Chondrocyte (in vitro differentiated cells): Measurements from ENCODE around the gene REC114. TPM values are rescaled to one million over a fixed set of nuclear protein-coding genes. Genes with fewer than 3 reads are reported as not detected.

Experiments
- DNase-seq: peaks from one replicate; pipeline ENCODE4 v3.0.0; 2021; ENCODE audit warnings: mixed read lengths, low spot score
- H3K27ac Mint-ChIP-seq: one replicate; pipeline ENCODE4 v1.8.0; 2021; ENCODE audit warnings: mild to moderate bottlenecking, moderate library complexity, mixed read lengths; ENCODE audit not compliant: unreplicated experiment
- H3K27me3 Mint-ChIP-seq: 2 replicates; pipeline ENCODE4 v1.8.0; 2021; ENCODE audit warnings: low read depth, mixed read lengths
- H3K36me3 Mint-ChIP-seq: 2 replicates; pipeline ENCODE4 v1.8.0; 2021; ENCODE audit warnings: low read depth, mixed read lengths
- H3K4me1 Mint-ChIP-seq: 2 replicates; pipeline ENCODE4 v1.8.0; 2021; ENCODE audit warnings: low read depth, mild to moderate bottlenecking, mixed read lengths
- H3K4me3 Mint-ChIP-seq: one replicate; pipeline ENCODE4 v1.8.0; 2021; ENCODE audit warnings: mild to moderate bottlenecking, moderate library complexity, mixed read lengths; ENCODE audit not compliant: unreplicated experiment
- H3K9me3 Mint-ChIP-seq: 2 replicates; pipeline ENCODE4 v1.8.0; 2021; ENCODE audit warnings: low read depth, mixed read lengths
- total RNA-seq: library from RNA; stranded (reverse); gene quantifications from 3 replicates; pipeline ENCODE4 v1.2.1, GENCODE V29; 2021
- TF ChIP-seq, protein P1 (sequence below): fragments of 200-600 bp; sonication (generic); IDR thresholded peaks from 2 replicates; pipeline ENCODE4 v1.5.0; 2021; ENCODE audit warnings: antibody characterized with exemption, mild to moderate bottlenecking, moderate library complexity

The REC114 gene
- total RNA-seq, 1 donor from 2014 or later = not detected

DNA sequence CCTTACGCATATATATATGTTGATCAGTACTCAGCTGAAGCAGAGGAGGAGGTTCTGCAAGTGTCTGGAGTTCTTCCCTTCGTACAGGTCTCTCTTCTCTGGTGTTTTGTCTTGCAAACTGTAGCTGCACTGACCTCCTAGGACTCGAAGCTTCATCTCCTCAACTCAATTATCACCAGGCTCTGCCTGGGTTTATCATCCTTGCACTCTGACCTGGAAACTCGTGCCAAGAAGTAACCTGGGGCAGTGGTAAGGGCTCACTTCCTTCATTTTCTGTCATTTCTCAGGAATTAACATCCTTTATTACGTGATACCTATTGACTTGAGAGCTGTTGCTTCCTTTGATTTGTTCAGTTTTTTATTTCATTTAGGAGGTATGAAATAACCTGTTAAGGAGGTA lies 14.4 kb downstream of the REC114 start:
- Mint-ChIP-seq H3K4me3 (no peak overlapping the region), H3K9me3 (peaks cover 2% of the 10 kb centered on the region), H3K27ac (no peak overlapping the region)

DNA sequence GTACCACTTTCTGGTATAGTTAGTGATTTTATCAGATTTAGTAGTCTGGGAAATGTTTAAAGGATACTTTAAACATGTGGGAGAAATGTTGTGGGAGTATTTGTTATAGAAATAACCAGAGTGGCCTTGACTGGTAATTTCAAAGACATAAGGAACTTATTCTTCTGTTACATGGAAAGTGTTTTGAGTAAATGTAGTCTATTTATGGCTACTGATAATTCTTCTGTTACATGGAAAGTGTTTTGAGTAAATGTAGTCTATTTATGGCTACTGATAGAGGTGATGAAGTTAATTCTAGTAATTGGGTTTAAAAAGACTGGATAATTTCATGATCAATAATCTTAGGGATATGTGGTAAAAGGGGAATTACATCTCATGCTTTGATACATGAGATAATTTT lies 17.7 kb downstream of the REC114 start:
- Mint-ChIP-seq H3K4me3 (no peak overlapping the region), H3K4me1 (no peaks in the 10 kb centered on the region), H3K27ac (no peak overlapping the region), H3K36me3 (no peaks in the 10 kb centered on the region), H3K9me3 (no peaks in the 10 kb centered on the region), H3K27me3 (peaks cover 46% of the 10 kb centered on the region)
- no peak for DNase-seq
- TF ChIP-seq, protein P1, sequence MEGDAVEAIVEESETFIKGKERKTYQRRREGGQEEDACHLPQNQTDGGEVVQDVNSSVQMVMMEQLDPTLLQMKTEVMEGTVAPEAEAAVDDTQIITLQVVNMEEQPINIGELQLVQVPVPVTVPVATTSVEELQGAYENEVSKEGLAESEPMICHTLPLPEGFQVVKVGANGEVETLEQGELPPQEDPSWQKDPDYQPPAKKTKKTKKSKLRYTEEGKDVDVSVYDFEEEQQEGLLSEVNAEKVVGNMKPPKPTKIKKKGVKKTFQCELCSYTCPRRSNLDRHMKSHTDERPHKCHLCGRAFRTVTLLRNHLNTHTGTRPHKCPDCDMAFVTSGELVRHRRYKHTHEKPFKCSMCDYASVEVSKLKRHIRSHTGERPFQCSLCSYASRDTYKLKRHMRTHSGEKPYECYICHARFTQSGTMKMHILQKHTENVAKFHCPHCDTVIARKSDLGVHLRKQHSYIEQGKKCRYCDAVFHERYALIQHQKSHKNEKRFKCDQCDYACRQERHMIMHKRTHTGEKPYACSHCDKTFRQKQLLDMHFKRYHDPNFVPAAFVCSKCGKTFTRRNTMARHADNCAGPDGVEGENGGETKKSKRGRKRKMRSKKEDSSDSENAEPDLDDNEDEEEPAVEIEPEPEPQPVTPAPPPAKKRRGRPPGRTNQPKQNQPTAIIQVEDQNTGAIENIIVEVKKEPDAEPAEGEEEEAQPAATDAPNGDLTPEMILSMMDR = no peak

More for the DNA sequence above, 14.4 kb downstream of the REC114 start:
- no peak for DNase-seq
- no peaks in the 10 kb centered on the region for H3K36me3 Mint-ChIP-seq
- no peaks in the 10 kb centered on the region for H3K4me1 Mint-ChIP-seq
- TF ChIP-seq, protein P1 = no peak
- H3K27me3 Mint-ChIP-seq = peaks cover 47% of the 10 kb centered on the region

DNA sequence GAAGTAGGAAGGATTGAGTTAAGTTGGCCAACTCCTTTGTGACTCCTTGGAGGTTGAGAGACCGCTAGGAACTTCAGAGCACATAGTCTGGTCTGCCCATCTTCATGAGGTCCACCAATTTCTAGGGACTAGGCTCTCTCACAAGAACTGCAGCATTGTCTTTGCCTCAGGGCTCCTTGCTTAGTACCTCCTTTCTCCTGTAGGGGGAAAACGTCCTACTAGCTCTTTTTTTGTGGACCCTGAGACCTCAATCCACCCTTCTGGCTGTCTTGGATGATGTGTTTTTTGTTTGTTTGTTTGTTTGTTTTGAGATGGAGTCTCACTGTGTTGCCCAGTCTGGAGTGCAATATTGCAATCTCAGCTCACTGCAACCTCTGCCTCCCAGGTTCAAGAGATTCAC lies 21.6 kb downstream of the REC114 start:
- TF ChIP-seq, protein P1 = peak; percentile 32

DNA sequence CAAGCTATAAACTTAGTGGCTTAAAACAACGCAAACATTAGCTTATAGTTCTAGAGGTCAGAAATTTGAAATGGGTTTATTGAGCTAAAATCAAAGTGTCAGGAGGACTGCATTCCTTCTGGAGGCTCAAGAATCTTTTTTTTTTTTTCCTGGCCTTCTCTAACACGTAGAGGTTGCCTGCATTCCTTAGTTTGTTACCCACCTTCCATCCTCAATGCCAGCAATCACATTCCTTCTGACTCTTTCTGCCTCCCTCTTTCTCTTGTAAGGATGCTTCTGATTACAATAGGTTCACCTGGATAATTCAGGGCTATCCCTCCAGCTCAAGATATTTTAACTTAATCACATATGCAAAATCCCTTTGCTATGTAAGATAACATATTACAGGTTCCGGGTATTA lies 24.8 kb downstream of the REC114 start:
- Mint-ChIP-seq H3K9me3 (no peaks in the 10 kb centered on the region), H3K4me3 (no peak overlapping the region)

More for the DNA sequence above, 21.6 kb downstream of the REC114 start:
- no peaks in the 10 kb centered on the region for H3K36me3 Mint-ChIP-seq
- peaks cover 47% of the 10 kb centered on the region for H3K27me3 Mint-ChIP-seq
- no peaks in the 10 kb centered on the region for H3K9me3 Mint-ChIP-seq
- H3K4me1 Mint-ChIP-seq = no peaks in the 10 kb centered on the region
- no peak overlapping the region for H3K27ac Mint-ChIP-seq
- no peak overlapping the region for H3K4me3 Mint-ChIP-seq
- no peak for DNase-seq

DNA sequence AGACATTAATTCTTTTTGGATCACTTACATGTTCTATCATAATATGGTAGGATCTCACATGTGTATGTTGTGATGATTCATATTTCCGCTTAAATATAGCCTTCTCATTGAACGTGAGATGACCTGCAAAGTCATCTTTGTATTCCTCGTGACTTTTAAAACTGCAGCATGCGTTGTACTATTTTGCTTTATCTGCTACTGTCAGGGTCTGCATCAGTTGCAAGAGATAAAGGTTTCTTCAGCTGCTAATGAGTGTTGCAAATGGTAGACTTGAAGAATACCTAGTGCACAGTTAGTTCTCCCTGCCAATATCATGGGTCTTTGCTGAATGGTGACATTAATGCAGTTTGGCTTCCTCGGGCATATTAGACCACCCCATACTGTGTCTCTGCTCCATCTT lies 31.8 kb downstream of the REC114 start:
- TF ChIP-seq, protein P1 = no peak
- no peak for DNase-seq
- H3K4me1 Mint-ChIP-seq = no peaks in the 10 kb centered on the region
- no peaks in the 10 kb centered on the region for H3K36me3 Mint-ChIP-seq
- peaks cover 7% of the 10 kb centered on the region for H3K9me3 Mint-ChIP-seq
- H3K27ac Mint-ChIP-seq = no peak overlapping the region
- no peak overlapping the region for H3K4me3 Mint-ChIP-seq
- H3K27me3 Mint-ChIP-seq = peaks cover 50% of the 10 kb centered on the region

More for the DNA sequence above, 24.8 kb downstream of the REC114 start:
- TF ChIP-seq, protein P1 = no peak
- Mint-ChIP-seq H3K4me1 (no peaks in the 10 kb centered on the region), H3K27me3 (peaks cover 58% of the 10 kb centered on the region), H3K36me3 (no peaks in the 10 kb centered on the region), H3K27ac (no peak overlapping the region)
- no peak for DNase-seq
